ENCODE results near the gene ZNF532.

Gene ZNF532

DNA sequence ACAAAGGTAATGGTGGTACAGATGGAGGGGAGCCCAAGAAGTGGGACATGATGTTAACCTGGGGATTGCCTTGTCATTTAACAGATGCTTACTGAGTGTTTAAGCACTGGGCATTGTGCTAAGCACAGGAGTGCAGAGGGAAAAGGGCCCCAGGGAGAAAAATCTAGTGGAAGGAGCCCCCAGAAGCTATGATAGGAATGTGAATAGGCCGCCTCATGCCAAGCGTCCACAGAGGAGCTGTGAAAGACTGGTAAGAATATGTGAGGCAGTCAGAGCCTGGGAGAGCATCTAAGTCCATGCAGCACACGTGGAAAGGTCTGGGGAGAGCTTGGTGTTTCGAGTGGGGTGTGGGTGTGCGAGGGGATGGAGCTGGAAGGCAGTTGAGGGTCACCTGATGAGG, 5.5 kb downstream of the ZNF532 start:
- Histone ChIP-seq H3K4me3 (ENCODE audit: low read length in 2 of 2) (no peak overlapping the region), H4K91ac (ENCODE audit: low read depth, low read length, poor library complexity) (no peak overlapping the region), H2BK15ac (ENCODE audit: low read length) (no peak overlapping the region), H4K8ac (ENCODE audit: low read depth, low read length) (no peak overlapping the region), H2BK120ac (ENCODE audit: low read depth, low read length) (no peak overlapping the region), H3K79me1 (ENCODE audit: low read depth, low read length) (peaks cover 5% of the 10 kb centered on the region), H2BK5ac (ENCODE audit: low read length) (no peak overlapping the region), H3K9me3 (replicated peaks in 1 of 2; ENCODE audit: control insufficient read depth in 2 of 2, insufficient read depth in 1 of 2, low read depth in 1 of 2, low read length in 2 of 2) (peaks cover 6 to 24% of the 10 kb centered on the region in 2 donors), H3K27me3 (ENCODE audit: control insufficient read depth in 3 of 3, insufficient read depth in 3 of 3, low read depth in 1 of 3, low read length in 3 of 3) (no peaks in the 10 kb centered on the region), H3K27ac (replicated peaks; ENCODE audit: low read length) (no peak overlapping the region), H3K14ac (ENCODE audit: low read length) (no peak overlapping the region), H3K9ac (ENCODE audit: low read depth, low read length, poor library complexity) (no peak overlapping the region), H2AFZ (ENCODE audit: low read length) (no peak overlapping the region), H3K23ac (ENCODE audit: low read depth, low read length, poor library complexity) (no peak overlapping the region), H3K18ac (ENCODE audit: low read length) (no peak overlapping the region), H2AK5ac (ENCODE audit: low read depth, low read length) (no peak overlapping the region), H3K4me2 (ENCODE audit: insufficient read depth, low read length, poor library complexity, severe bottlenecking) (no peak overlapping the region), H3K36me3 (replicated peaks in 1 of 2; ENCODE audit: control insufficient read depth in 2 of 2, insufficient read depth in 2 of 2, low read length in 2 of 2) (peaks cover 27 to 97% of the 10 kb centered on the region in 2 donors), H2BK12ac (ENCODE audit: low read length) (no peak overlapping the region), H3K4me1 (ENCODE audit: control insufficient read depth in 2 of 2, insufficient read depth in 1 of 2, low read depth in 1 of 2, low read length in 2 of 2) (peaks cover 13 to 28% of the 10 kb centered on the region in 2 donors), H3K4ac (ENCODE audit: low read length) (no peak overlapping the region)
- no CpG with 5 or more reads among the region's 5 CpGs for WGBS, 2 donors (ENCODE audit: extremely low coverage in 2 of 2, insufficient read length in 2 of 2, insufficient replicate concordance in 1 of 2)
- no peak for DNase-seq (ENCODE audit: low spot score)

DNA sequence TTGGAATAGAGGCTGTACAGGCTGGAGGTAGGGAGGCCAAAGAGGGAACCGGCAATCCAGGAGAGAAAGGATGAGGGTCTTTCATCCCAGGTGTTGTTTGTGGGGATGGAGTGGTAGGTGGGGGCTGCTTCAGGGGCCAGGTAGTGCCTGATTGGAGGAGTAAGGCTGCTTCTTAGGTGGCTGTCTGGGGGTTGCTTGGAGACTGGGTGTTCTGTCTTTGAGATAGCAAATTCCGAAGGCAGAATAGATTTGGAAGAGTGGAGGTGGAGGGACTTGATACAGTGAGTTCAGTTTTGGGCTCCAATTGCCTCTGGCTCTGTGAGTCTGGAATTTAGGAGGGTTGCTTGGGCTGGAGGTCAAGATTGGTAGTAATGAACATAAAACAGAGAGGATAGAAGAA, 5.9 kb downstream of the ZNF532 start:
- Histone ChIP-seq H4K8ac (ENCODE audit: low read depth, low read length) (no peak overlapping the region), H2AK5ac (ENCODE audit: low read depth, low read length) (no peak overlapping the region), H3K4me3 (ENCODE audit: low read length in 2 of 2) (no peak overlapping the region), H3K23ac (ENCODE audit: low read depth, low read length, poor library complexity) (no peak overlapping the region), H2BK5ac (ENCODE audit: low read length) (no peak overlapping the region), H2BK15ac (ENCODE audit: low read length) (no peak overlapping the region), H3K9me3 (replicated peaks in 1 of 2; ENCODE audit: control insufficient read depth in 2 of 2, insufficient read depth in 1 of 2, low read depth in 1 of 2, low read length in 2 of 2) (peaks cover 6 to 27% of the 10 kb centered on the region in 2 donors), H2AFZ (ENCODE audit: low read length) (no peak overlapping the region), H3K36me3 (replicated peaks in 1 of 2; ENCODE audit: control insufficient read depth in 2 of 2, insufficient read depth in 2 of 2, low read length in 2 of 2) (peaks cover 30 to 97% of the 10 kb centered on the region in 2 donors), H4K91ac (ENCODE audit: low read depth, low read length, poor library complexity) (no peak overlapping the region), H3K27me3 (ENCODE audit: control insufficient read depth in 3 of 3, insufficient read depth in 3 of 3, low read depth in 1 of 3, low read length in 3 of 3) (no peaks in the 10 kb centered on the region), H3K4me1 (ENCODE audit: control insufficient read depth in 2 of 2, insufficient read depth in 1 of 2, low read depth in 1 of 2, low read length in 2 of 2) (peaks cover 8 to 25% of the 10 kb centered on the region in 2 donors), H3K18ac (ENCODE audit: low read length) (no peak overlapping the region), H3K27ac (replicated peaks; ENCODE audit: low read length) (no peak overlapping the region), H2BK12ac (ENCODE audit: low read length) (no peak overlapping the region), H3K79me1 (ENCODE audit: low read depth, low read length) (peaks cover 5% of the 10 kb centered on the region), H2BK120ac (ENCODE audit: low read depth, low read length) (no peak overlapping the region), H3K14ac (ENCODE audit: low read length) (no peak overlapping the region), H3K9ac (ENCODE audit: low read depth, low read length, poor library complexity) (no peak overlapping the region), H3K4ac (ENCODE audit: low read length) (no peak overlapping the region), H3K4me2 (ENCODE audit: insufficient read depth, low read length, poor library complexity, severe bottlenecking) (no peak overlapping the region)
- no peak for DNase-seq (ENCODE audit: low spot score)
- no CpG with 5 or more reads among the region's 2 CpGs for WGBS, 2 donors (ENCODE audit: extremely low coverage in 2 of 2, insufficient read length in 2 of 2, insufficient replicate concordance in 1 of 2)

DNA sequence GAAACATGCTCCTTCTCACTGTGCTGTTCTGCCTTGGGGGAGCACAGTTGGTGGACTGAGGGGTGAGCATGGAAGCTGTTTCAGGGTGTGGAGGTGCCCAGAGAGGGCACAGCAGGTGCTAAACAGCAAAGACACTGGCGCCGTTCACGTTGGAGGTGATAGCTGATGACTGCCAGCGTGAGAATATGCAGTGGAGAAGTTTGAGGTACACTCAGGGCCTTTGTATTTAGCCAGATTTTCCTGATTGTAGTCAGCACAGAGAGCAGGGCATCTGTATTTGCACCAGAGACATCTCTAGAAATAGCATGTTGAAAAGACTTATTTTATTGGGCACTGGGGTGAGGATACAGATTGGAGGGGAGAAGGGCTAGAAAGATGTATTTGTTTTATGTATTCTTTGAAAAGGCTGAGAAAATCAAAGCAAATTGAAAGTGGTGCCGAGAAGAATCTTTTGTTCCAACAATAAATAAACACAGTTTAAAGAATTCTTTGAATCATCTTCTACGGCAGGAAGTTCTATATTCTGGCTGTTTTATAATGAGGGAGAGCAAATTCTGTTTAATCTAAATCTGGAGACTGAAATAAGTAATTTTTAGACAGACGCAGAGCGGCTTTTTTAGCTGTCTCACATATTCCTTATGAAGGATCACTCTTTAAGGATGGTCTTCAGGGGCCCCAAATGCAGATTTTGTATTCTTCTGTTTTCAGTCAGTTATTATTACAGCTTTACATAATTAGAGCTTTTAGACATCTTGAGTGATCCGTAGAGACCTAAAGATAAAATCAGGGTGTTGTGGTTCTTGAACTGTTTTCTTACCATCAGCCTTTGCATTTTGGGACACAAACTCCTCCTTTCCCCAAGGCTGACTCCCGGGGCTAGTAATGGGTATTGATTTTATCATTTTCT, 7.1 kb downstream of the ZNF532 start:
- Histone ChIP-seq H3K27ac (replicated peaks; ENCODE audit: low read length) (no peak overlapping the region), H3K36me3 (replicated peaks in 1 of 2; ENCODE audit: control insufficient read depth in 2 of 2, insufficient read depth in 2 of 2, low read length in 2 of 2) (peaks cover 33 to 94% of the 10 kb centered on the region in 2 donors), H4K91ac (ENCODE audit: low read depth, low read length, poor library complexity) (no peak overlapping the region)

DNA sequence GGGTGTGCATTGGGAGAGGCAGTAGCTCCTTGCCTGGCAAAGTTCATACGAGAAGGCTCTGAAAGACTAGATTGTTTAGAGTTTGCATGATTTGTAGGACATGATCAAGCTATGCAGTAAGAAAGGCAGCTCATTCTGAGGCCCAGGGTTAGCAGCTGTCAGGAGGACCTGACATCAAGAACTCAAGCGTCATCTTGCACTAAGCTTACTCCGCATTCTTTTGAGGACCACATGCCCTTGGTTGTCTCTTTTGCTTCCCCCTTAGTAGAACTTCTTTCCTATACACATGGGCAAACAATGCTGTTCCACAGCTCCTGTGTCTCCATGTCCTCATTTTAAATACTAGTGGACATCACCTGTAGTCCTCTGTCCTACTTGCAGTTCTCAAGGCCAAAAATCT, 14.0 kb downstream of the ZNF532 start:
- Histone ChIP-seq H3K4ac (ENCODE audit: low read length) (no peak overlapping the region), H3K36me3 (replicated peaks in 1 of 2; ENCODE audit: control insufficient read depth in 2 of 2, insufficient read depth in 2 of 2, low read length in 2 of 2) (peaks cover 18 to 96% of the 10 kb centered on the region in 2 donors), H2BK120ac (ENCODE audit: low read depth, low read length) (no peak overlapping the region), H3K27ac (replicated peaks; ENCODE audit: low read length) (no peak overlapping the region), H3K27me3 (ENCODE audit: control insufficient read depth in 3 of 3, insufficient read depth in 3 of 3, low read depth in 1 of 3, low read length in 3 of 3) (no peaks in the 10 kb centered on the region), H2AK5ac (ENCODE audit: low read depth, low read length) (no peak overlapping the region), H2AFZ (ENCODE audit: low read length) (no peak overlapping the region), H3K4me3 (ENCODE audit: low read length in 2 of 2) (no peak overlapping the region), H3K4me2 (ENCODE audit: insufficient read depth, low read length, poor library complexity, severe bottlenecking) (no peak overlapping the region), H3K14ac (ENCODE audit: low read length) (no peak overlapping the region), H3K9ac (ENCODE audit: low read depth, low read length, poor library complexity) (no peak overlapping the region), H4K91ac (ENCODE audit: low read depth, low read length, poor library complexity) (no peak overlapping the region), H3K79me1 (ENCODE audit: low read depth, low read length) (peaks cover 10% of the 10 kb centered on the region), H4K8ac (ENCODE audit: low read depth, low read length) (no peak overlapping the region), H3K4me1 (ENCODE audit: control insufficient read depth in 2 of 2, insufficient read depth in 1 of 2, low read depth in 1 of 2, low read length in 2 of 2) (no peaks in the 10 kb centered on the region), H2BK5ac (ENCODE audit: low read length) (no peak overlapping the region), H3K9me3 (replicated peaks in 1 of 2; ENCODE audit: control insufficient read depth in 2 of 2, insufficient read depth in 1 of 2, low read depth in 1 of 2, low read length in 2 of 2) (peaks cover 0 to 4% of the 10 kb centered on the region in 2 donors), H3K23ac (ENCODE audit: low read depth, low read length, poor library complexity) (no peak overlapping the region), H2BK15ac (ENCODE audit: low read length) (no peak overlapping the region), H2BK12ac (ENCODE audit: low read length) (no peak overlapping the region), H3K18ac (ENCODE audit: low read length) (no peak overlapping the region)
- no peak for DNase-seq (ENCODE audit: low spot score)
- no CpG with 5 or more reads among the region's 3 CpGs for WGBS, 2 donors (ENCODE audit: extremely low coverage in 2 of 2, insufficient read length in 2 of 2, insufficient replicate concordance in 1 of 2)

More for the DNA sequence above, 7.1 kb downstream of the ZNF532 start:
- no peak overlapping the region for H2AK5ac ChIP-seq (ENCODE audit: low read depth, low read length)
- H2BK15ac ChIP-seq (ENCODE audit: low read length), result no peak overlapping the region
- H2BK12ac ChIP-seq (ENCODE audit: low read length), result no peak overlapping the region
- H3K4me3 ChIP-seq (ENCODE audit: low read length in 2 of 2), result no peak overlapping the region
- H3K9ac ChIP-seq (ENCODE audit: low read depth, low read length, poor library complexity), result peak overlapping the region; percentile 8
- no peak overlapping the region for H4K8ac ChIP-seq (ENCODE audit: low read depth, low read length)
- no peak overlapping the region for H2BK120ac ChIP-seq (ENCODE audit: low read depth, low read length)
- H2BK5ac ChIP-seq (ENCODE audit: low read length), result no peak overlapping the region
- H3K4ac ChIP-seq (ENCODE audit: low read length), result no peak overlapping the region
- H2AFZ ChIP-seq (ENCODE audit: low read length), result no peak overlapping the region
- peak overlapping the region; percentile 35 for H3K23ac ChIP-seq (ENCODE audit: low read depth, low read length, poor library complexity)
- H3K27me3 ChIP-seq (ENCODE audit: control insufficient read depth in 3 of 3, insufficient read depth in 3 of 3, low read depth in 1 of 3, low read length in 3 of 3), result no peaks in the 10 kb centered on the region
- H3K79me1 ChIP-seq (ENCODE audit: low read depth, low read length), result peaks cover 7% of the 10 kb centered on the region
- no peak for DNase-seq (ENCODE audit: low spot score)
- no peak overlapping the region for H3K4me2 ChIP-seq (ENCODE audit: insufficient read depth, low read length, poor library complexity, severe bottlenecking)
- H3K9me3 ChIP-seq (replicated peaks in 1 of 2; ENCODE audit: control insufficient read depth in 2 of 2, insufficient read depth in 1 of 2, low read depth in 1 of 2, low read length in 2 of 2), result peaks cover 6 to 25% of the 10 kb centered on the region in 2 donors
- H3K4me1 ChIP-seq (ENCODE audit: control insufficient read depth in 2 of 2, insufficient read depth in 1 of 2, low read depth in 1 of 2, low read length in 2 of 2), result peaks cover 3 to 16% of the 10 kb centered on the region in 2 donors
- no peak overlapping the region for H3K14ac ChIP-seq (ENCODE audit: low read length)
- H3K18ac ChIP-seq (ENCODE audit: low read length), result peak overlapping the region; percentile 40
- WGBS, 2 donors (ENCODE audit: extremely low coverage in 2 of 2, insufficient read length in 2 of 2, insufficient replicate concordance in 1 of 2), result no CpG with 5 or more reads among the region's 10 CpGs
